Measurements from ENCODE around the gene CALHM3. TPM values are rescaled to one million over a fixed set of nuclear protein-coding genes. Genes with fewer than 3 reads are reported as not detected.

The CALHM3 gene
- total RNA-seq, 6 donors from 2014 or later = 0.30 to 0.79 TPM; not detected in 4

DNA sequence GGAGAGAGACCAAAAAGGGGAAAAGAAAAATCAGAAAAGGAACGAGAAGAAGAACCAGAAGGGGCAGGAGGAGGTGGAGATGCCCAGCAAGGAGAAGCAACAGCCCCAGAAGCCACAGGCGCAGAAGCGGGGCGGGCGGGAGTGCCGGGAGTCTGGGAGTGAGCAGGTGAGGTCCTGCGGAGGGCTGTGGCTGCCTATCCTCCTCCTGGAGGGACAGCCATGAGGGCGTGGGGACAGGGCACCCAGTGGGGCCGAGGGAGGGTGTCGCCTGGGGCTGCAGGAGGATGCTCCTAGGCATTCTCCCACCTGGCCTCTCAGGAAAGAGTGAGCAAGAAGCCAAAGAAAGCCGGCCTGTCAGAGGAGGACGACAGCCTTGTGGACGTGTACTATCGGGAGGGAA is 38.6 kb downstream of the CALHM3 start:
- Histone ChIP-seq H3K36me3 (peaks cover 38 to 100% (median 90%) of the 10 kb centered on the region in 4 donors), H3K9me3 (no peaks in the 10 kb centered on the region), H3K27me3 (no peaks in the 10 kb centered on the region), H3K4me3 (no peak overlapping the region), H3K27ac (no peak overlapping the region), H3K4me1 (peaks cover 0 to 3% (median 0%) of the 10 kb centered on the region in 4 donors)
- TF ChIP-seq CTCF (IDR thresholded peaks at IDR 0.05) (no peak), POLR2AphosphoS5 (IDR thresholded peaks at IDR 0.05) (no peak), EP300 (IDR thresholded peaks at IDR 0.05) (no peak), POLR2A (IDR thresholded peaks at IDR 0.05) (no peak)
- 93 to 94% methylated on average over 14 of the region's 14 CpGs for WGBS, 2 donors
- ATAC-seq (ENCODE audit: low FRiP score in 2 of 2) = no peak
- peak in 1 of 2 donors; percentile 79 for DNase-seq

- no peak overlapping the region for H3K27ac ChIP-seq
- no peak overlapping the region for H3K4me3 ChIP-seq
- DNase-seq (no peak), ATAC-seq (ENCODE audit: low FRiP score in 2 of 2) (no peak)
- no peak for TF ChIP-seq POLR2AphosphoS5 (IDR thresholded peaks at IDR 0.05)
- no peak for TF ChIP-seq POLR2A (IDR thresholded peaks at IDR 0.05)
- no peak for TF ChIP-seq CTCF (IDR thresholded peaks at IDR 0.05)
- TF ChIP-seq EP300 (IDR thresholded peaks at IDR 0.05) = no peak
- peaks cover 35 to 100% (median 88%) of the 10 kb centered on the region in 4 donors for H3K36me3 ChIP-seq
- no peaks in the 10 kb centered on the region for H3K9me3 ChIP-seq
- H3K4me1 ChIP-seq = no peaks in the 10 kb centered on the region
- no peaks in the 10 kb centered on the region for H3K27me3 ChIP-seq
- WGBS, 2 donors = 94 to 98% methylated on average over 4 of the region's 4 CpGs
These were observed 39.3 kb downstream of the CALHM3 start for GRCh38 chr10:103439776-103440175.

DNA sequence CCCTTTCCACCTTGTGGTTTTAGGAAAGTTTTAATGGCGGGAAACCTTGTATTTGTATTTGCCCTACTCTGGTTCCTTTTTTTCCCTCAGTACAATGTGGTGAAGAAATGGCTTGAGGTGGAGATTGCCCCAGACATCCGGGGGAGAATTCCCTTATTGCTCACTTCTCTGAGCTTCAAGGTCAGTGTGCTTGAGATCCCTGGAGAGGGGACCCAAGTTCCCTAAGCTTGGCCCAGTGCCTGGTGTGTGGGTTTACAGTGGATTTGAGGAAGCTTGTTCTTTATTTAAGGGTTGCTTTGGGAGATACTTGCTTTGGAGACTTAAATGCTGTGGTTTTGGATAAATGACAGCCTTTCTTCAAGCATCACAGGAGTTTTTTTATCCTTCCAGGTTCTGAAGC is 45.2 kb downstream of the CALHM3 start:
- DNase-seq = peak in 1 of 2 donors; percentile 78

GRCh38 chr10:103431902-103432301 is 47.1 kb downstream of the CALHM3 start:
- Histone ChIP-seq H3K4me3 (no peak overlapping the region), H3K36me3 (peaks cover 0 to 89% (median 43%) of the 10 kb centered on the region in 4 donors), H3K27me3 (no peaks in the 10 kb centered on the region), H3K4me1 (peaks cover 0 to 6% (median 2%) of the 10 kb centered on the region in 4 donors), H3K27ac (no peak overlapping the region), H3K9me3 (no peaks in the 10 kb centered on the region)
- no peak for TF ChIP-seq EP300 (IDR thresholded peaks at IDR 0.05)
- no peak for TF ChIP-seq POLR2AphosphoS5 (IDR thresholded peaks at IDR 0.05)
- TF ChIP-seq CTCF (IDR thresholded peaks at IDR 0.05) = no peak
- no peak for TF ChIP-seq POLR2A (IDR thresholded peaks at IDR 0.05)
- WGBS, 2 donors = 50 to 57% methylated on average over 8 of the region's 8 CpGs
- DNase-seq (no peak), ATAC-seq (ENCODE audit: low FRiP score in 2 of 2) (no peak)

More for the DNA sequence above, 45.2 kb downstream of the CALHM3 start:
- peaks cover 0 to 6% (median 2%) of the 10 kb centered on the region in 4 donors for H3K4me1 ChIP-seq
- H3K36me3 ChIP-seq = peaks cover 14 to 91% (median 49%) of the 10 kb centered on the region in 4 donors
- peak; percentile 56 to 61 for ATAC-seq (ENCODE audit: low FRiP score in 2 of 2)
- H3K27me3 ChIP-seq = no peaks in the 10 kb centered on the region
- TF ChIP-seq POLR2A (IDR thresholded peaks at IDR 0.05) (no peak), EP300 (IDR thresholded peaks at IDR 0.05) (no peak), POLR2AphosphoS5 (IDR thresholded peaks at IDR 0.05) (no peak), CTCF (IDR thresholded peaks at IDR 0.05) (no peak)
- no peaks in the 10 kb centered on the region for H3K9me3 ChIP-seq
- H3K4me3 ChIP-seq = no peak overlapping the region
- H3K27ac ChIP-seq = no peak overlapping the region
- 57 to 74% methylated on average over 2 of the region's 2 CpGs for WGBS, 2 donors

DNA sequence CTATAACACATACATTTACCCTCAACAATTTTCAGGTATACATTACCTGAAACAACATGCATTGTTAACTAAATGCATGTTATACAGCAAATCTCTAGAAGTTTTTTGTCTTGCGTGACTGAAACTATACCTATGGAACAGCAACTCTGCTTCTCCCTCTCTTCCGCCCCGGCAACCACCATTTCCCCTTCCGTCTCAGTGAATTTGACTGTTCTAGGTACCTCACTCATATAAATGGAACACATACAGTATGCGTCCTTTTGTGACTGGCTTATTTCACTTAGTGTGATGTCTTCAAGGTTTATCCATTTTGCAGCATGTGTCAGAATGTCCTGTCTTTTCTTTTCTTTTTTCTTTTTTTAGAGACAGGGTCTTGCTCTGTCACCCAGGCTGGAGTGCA is 49.4 kb downstream of the CALHM3 start:
- ATAC-seq (ENCODE audit: low FRiP score in 2 of 2) (no peak), DNase-seq (no peak)
- Histone ChIP-seq H3K36me3 (peaks cover 0 to 88% (median 40%) of the 10 kb centered on the region in 4 donors), H3K4me3 (no peak overlapping the region), H3K27ac (no peak overlapping the region), H3K4me1 (peaks cover 0 to 6% (median 2%) of the 10 kb centered on the region in 4 donors), H3K9me3 (no peaks in the 10 kb centered on the region), H3K27me3 (no peaks in the 10 kb centered on the region)
- WGBS, 2 donors = 93 to 95% methylated on average over 5 of the region's 5 CpGs
- TF ChIP-seq CTCF (IDR thresholded peaks at IDR 0.05) = no peak
